ENCODE results near the gene IDH3A. TPM values are rescaled to one million over a fixed set of nuclear protein-coding genes. Genes with fewer than 3 reads are reported as not detected.

Gene IDH3A
- total RNA-seq, 2 donors from 2014 or later, result 34.2 to 43.2 TPM

GRCh38 chr15:78146425-78147154 is 2.6 kb upstream of the IDH3A start:
- Mint-ChIP-seq H3K9me3 (no peaks in the 10 kb centered on the region), H3K4me1 (peaks cover 13% of the 10 kb centered on the region), H3K27me3 (ENCODE audit: insufficient read depth) (no peaks in the 10 kb centered on the region), H3K27ac (no peak overlapping the region), H3K4me3 (no peak overlapping the region), H3K36me3 (ENCODE audit: low read depth) (peaks cover 2% of the 10 kb centered on the region)
- TF ChIP-seq CTCF (conservative IDR thresholded peaks at IDR 0.05), result no peak
- no peaks in the 10 kb centered on the region for H3K4me1 ChIP-seq (ENCODE audit: control insufficient read depth, insufficient read depth, low read length)
- no peak for DNase-seq
- H3K9me3 ChIP-seq (ENCODE audit: control insufficient read depth, low read length), result no peaks in the 10 kb centered on the region
- no peak overlapping the region for H3K4me3 ChIP-seq (ENCODE audit: low read length)
- H3K36me3 ChIP-seq (ENCODE audit: control insufficient read depth, insufficient read depth, low read length), result no peaks in the 10 kb centered on the region
- H3K27me3 ChIP-seq (ENCODE audit: control insufficient read depth, insufficient read depth, low read length, poor library complexity, severe bottlenecking), result no peaks in the 10 kb centered on the region
- no peak overlapping the region for H3K9ac ChIP-seq (ENCODE audit: extremely low read depth, low read length, poor library complexity, severe bottlenecking)
- no peak overlapping the region for H3K27ac ChIP-seq (ENCODE audit: low read depth, low read length)
- WGBS, 2 experiments (ENCODE audit: insufficient coverage in 1 of 2, insufficient read length in 1 of 2), result 91 to 92% methylated on average over 4 of the region's 4 CpGs

GRCh38 chr15:78147566-78147965 is 1.6 kb upstream of the IDH3A start:
- H3K4me3 ChIP-seq (ENCODE audit: low read length), result no peak overlapping the region
- H3K9ac ChIP-seq (ENCODE audit: extremely low read depth, low read length, poor library complexity, severe bottlenecking), result no peak overlapping the region
- no peak overlapping the region for H3K27ac ChIP-seq (ENCODE audit: low read depth, low read length)
- no peaks in the 10 kb centered on the region for H3K9me3 ChIP-seq (ENCODE audit: control insufficient read depth, low read length)
- no peaks in the 10 kb centered on the region for H3K36me3 ChIP-seq (ENCODE audit: control insufficient read depth, insufficient read depth, low read length)
- peak overlapping the region; percentile 21 for H3K4me3 Mint-ChIP-seq
- no peaks in the 10 kb centered on the region for H3K9me3 Mint-ChIP-seq
- no peak overlapping the region for H3K27ac Mint-ChIP-seq
- H3K4me1 Mint-ChIP-seq, result peaks cover 13% of the 10 kb centered on the region
- DNase-seq, result no peak
- peaks cover 3% of the 10 kb centered on the region for H3K36me3 Mint-ChIP-seq (ENCODE audit: low read depth)
- no peak for TF ChIP-seq CTCF (conservative IDR thresholded peaks at IDR 0.05)
- no peaks in the 10 kb centered on the region for H3K27me3 Mint-ChIP-seq (ENCODE audit: insufficient read depth)
- no peaks in the 10 kb centered on the region for H3K27me3 ChIP-seq (ENCODE audit: control insufficient read depth, insufficient read depth, low read length, poor library complexity, severe bottlenecking)
- 89 to 93% methylated on average over 1 to 6 of the region's 6 CpGs for WGBS, 2 experiments (ENCODE audit: insufficient coverage in 1 of 2, insufficient read length in 1 of 2)
- H3K4me1 ChIP-seq (ENCODE audit: control insufficient read depth, insufficient read depth, low read length), result no peaks in the 10 kb centered on the region

GRCh38 chr15:78148392-78149067 is 632 bp upstream of the IDH3A start:
- Histone ChIP-seq H3K36me3 (ENCODE audit: control insufficient read depth, insufficient read depth, low read length) (no peaks in the 10 kb centered on the region), H3K9ac (ENCODE audit: extremely low read depth, low read length, poor library complexity, severe bottlenecking) (peak overlapping the region; percentile 48), H3K4me3 (ENCODE audit: low read length) (peak overlapping the region; percentile 89), H3K27ac (ENCODE audit: low read depth, low read length) (no peak overlapping the region), H3K9me3 (ENCODE audit: control insufficient read depth, low read length) (no peaks in the 10 kb centered on the region), H3K4me1 (ENCODE audit: control insufficient read depth, insufficient read depth, low read length) (no peaks in the 10 kb centered on the region), H3K27me3 (ENCODE audit: control insufficient read depth, insufficient read depth, low read length, poor library complexity, severe bottlenecking) (no peaks in the 10 kb centered on the region)
- H3K27me3 Mint-ChIP-seq (ENCODE audit: insufficient read depth), result no peaks in the 10 kb centered on the region
- peak overlapping the region; percentile 96 for H3K27ac Mint-ChIP-seq
- peaks cover 7% of the 10 kb centered on the region for H3K36me3 Mint-ChIP-seq (ENCODE audit: low read depth)
- WGBS, 2 experiments (ENCODE audit: insufficient coverage in 1 of 2, insufficient read length in 1 of 2), result 24 to 37% methylated on average over 5 to 14 of the region's 14 CpGs
- no peak for TF ChIP-seq CTCF (conservative IDR thresholded peaks at IDR 0.05)
- DNase-seq, result no peak
- peak overlapping the region; percentile 82 for H3K4me3 Mint-ChIP-seq
- H3K9me3 Mint-ChIP-seq, result no peaks in the 10 kb centered on the region
- peaks cover 13% of the 10 kb centered on the region for H3K4me1 Mint-ChIP-seq
